AG20443 (cell line): ENCODE measurements around the gene ATR.

Experiments used
- DNase-seq: peaks from one replicate; pipeline ENCODE4 v3.0.0; 2012; ENCODE audit warnings: low spot score, mixed read lengths

ATR gene

DNA sequence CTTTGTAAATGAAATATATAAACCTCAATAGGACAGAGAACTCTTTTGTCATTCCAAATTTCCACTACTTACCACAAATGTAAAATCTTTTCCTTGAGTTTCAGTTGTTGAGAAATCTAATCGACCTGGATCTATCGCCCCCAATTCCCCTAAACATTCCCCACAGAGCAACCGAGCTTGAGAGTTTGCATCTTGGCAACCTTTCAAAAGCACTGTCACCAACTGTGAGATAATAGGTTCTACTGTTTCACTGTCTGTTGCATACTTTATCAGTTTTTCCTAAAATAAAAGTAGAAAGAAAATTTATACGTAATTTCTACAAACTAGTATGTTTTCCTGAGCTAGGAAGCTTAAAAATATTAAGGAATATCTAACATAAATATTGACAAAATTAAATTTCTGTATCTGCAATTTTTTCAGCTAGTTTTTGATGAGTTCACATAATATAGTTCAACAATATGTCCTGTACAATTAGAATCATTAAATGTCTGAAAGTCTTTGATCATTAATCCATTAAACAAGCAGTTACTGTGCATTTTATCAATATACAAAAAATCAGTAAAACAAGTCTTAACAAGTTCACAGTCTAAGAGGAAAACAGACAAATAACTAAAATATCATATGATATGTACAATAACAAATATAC is 54.5 kb downstream of the ATR start:
- DNase-seq, result no peak

DNA sequence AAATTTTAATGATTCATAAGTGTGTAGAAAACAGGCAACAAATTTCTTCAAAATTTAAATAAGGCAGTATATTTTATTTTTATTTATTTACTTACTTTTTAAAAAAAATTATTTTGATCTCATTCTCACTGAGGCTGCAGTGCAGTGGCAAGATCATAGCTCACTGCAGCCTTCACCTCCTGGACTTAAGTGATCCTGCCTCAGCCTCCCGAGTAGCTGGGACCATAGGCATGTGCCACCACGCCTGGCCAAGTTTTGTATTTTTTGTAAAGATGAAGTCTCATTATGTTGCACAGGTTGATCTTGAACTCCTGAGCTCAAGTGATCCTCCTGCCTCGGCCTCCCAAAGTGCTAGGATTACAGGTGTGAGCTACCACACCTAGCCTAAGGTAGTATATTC is 69.5 kb downstream of the ATR start:
- no peak for DNase-seq

DNA sequence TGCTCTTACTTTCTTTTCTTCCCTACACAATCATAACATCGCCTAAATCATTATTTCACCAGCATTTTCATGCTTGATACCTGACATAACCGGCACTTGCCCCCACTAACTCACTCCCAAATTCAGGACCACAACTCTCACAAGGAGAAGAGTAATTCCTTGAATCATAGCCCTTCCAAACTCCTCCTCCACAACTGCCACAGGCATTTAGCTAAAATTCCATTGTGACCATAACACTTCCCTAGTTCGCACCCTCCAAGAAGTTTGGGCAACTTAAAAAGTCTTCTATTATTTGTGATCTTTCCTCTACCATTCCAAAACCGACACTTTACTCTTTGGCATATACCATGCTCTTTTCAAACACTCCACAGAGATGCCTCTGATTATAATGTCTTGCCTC is 71.3 kb downstream of the ATR start:
- DNase-seq, result peak; percentile 37

DNA sequence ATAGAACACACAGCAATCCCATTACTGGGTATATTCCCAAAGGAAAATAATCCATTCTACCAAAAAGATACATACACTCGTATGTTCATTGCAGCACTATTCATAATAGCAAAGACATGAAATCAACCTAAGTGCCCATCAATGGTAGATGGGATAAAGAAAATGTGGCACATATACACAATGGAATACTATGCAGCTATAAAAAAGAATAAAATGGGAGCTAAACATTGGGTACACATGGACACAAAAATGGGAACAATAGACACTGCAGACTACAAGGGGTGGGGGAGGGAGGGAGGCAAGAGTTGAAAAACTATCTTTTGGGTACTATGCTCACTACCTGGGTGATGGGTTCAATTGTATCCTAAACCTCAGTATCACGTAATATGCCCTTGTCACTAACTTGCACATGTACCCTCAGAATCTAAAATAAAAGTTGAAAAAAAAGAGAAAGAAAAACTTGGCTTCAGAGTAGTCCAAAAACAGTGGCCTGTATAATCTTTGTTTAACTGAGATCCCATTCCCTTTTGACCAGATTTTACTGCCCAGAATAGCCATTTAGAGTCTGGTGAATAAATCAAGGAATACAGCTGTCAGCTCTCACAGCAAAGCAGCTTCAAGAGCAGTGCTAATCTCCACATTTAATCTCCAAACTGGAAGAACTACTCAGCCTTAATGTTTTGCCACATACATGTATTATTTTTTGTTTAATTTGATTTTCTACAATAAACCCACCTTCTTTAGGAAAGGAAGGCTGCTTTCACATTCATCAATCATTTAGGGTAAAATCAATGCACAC is 76.1 kb downstream of the ATR start:
- DNase-seq, result no peak

DNA sequence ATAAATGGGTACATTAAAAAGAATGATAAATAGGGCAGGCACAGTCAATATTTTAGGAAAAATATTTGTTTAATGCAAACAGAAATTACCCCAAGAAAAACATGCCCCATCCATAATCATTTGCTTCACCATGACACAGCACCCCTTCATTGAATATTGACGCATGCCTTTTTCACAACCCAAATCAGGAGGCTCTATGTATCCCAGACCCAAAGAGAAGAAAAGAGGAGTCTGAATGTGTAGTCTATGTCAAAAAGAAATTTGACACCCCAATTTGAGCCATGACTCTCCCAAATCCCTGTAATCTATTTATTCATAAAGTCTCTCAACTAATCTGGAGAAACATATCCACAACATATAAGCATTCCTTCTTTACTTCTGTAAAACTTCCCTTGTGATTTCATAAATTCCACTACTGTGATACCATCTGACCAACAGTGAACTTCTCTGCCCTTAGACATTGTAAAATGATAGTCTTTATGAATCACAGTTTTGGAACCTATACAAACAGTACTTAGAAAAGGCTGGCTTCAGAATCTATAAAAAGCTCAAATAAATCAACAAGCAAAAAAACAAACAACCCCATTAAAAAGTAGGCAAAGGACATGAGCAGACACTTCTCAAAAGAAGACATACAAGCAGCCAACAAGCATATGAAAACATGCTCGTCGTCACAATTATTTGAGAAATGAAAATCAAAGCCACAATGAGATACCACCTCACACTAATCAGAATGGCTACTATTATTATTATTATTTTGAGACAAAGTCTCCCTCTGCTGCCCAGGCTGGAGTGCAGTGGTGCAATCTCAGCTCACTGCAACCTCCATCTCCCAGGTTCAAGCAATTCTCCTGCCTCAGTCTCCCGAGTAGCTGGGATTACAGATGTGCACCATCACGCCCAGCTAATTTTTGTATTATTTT is 77.3 kb downstream of the ATR start:
- peak; percentile 47 for DNase-seq

DNA sequence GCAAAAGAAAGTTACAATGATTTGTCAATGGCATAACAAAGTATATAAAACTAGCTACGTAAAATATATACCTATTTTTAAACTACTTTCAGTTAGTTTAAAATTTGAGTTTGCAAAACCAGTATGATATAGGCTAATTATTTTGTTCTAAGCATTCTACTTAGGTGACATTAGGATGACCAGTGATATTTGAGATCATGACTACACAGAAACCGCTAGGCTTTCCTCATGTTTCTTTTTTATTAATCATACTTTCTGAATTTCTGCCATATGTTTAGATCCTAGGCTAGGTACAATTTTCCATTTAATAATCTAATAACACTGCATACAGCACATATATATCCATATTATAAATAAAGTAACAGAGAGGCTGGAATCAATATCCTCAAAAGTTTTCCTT is 78.3 kb downstream of the ATR start:
- no peak for DNase-seq

DNA sequence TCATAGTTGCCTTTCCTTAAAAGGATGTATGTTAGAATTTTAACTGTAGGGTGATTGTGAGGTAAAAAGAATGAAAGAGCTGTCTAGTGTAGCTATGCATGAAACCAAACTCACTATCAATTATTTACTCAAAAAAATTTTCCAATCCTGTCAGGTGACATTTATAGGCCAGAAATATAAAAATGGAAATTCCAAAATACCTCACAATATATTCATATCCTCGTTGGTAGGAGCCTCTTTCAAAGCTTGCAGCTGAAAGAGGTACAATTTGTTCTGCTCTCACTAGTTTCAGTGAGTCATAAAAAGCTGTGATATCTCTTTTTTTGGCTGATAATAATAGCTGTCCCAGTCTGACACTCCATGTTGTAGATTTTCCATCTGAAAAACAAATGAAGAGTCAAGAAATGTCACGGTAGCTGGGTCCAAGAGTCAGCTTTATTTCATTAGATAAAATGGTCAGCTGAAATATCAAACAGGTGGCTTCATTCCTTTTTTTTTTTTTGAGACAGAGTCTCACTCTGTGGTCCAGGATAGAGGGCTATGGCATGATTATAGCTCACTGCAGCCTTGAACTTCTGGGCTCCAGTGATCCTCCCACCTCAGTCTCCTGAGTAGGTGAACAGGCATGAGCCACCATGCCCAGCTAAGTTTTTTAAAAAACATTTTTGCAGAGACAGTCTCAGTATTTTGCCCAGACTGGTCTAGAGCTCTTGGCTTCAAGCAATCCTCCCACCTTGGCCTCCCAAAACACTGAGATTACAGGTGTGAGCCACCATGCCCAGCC is 79.9 kb downstream of the ATR start:
- no peak for DNase-seq

DNA sequence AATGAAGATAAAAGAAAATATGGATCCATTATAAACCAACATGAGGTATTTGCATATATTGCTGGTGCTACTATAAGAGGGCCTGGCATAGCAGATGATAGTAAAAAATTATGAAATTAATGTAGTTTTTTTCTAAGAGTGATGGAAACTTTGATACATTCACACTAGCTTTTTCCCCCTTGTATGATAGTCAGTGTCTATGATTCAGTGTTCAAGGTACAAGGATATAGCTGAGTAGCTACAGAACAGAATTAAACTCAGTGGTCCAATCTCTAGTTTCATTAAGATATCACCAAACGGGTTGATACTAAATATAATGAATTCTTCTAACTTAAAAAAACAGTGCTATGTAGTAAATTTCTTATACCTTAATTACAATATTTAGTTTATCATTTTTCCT is 80.8 kb downstream of the ATR start:
- DNase-seq, result no peak

DNA sequence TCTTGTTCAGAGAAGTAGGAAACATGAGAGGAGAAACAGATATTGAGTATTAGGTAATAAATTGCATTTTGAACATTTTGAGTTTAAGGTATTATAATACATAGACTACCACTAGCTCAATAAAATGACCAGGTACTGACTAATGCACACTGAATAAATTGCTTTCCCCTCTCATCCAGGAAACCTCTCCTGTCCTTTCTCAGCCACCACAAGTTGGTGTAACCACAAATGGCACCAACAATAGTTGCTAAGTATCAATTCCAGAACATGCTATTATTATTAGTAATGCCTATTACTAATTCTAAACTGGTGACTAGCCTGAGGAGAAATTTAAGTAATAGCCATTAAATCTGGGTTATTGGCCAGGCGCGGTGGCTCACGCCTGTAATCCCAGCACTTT is 83.4 kb downstream of the ATR start:
- DNase-seq, result no peak

DNA sequence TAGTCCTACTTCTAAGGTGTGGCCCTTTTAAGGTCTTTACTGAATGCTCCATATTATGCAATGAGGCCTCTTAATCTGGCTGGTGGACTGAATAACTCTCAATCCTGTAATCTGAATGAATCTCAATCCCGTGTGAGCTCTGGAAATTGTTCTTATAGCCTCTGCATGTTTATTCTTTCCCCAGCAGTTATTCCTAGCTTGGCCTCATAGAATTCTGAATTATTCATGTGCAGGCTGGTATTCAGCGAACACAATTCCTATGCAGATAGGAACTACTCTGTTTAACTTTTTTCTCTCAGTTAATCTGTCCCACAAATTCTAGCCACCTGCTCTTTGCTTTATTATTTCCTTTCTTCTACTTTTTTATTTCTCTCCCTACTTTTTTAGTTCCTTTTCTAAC is 86.3 kb downstream of the ATR start:
- no peak for DNase-seq

DNA sequence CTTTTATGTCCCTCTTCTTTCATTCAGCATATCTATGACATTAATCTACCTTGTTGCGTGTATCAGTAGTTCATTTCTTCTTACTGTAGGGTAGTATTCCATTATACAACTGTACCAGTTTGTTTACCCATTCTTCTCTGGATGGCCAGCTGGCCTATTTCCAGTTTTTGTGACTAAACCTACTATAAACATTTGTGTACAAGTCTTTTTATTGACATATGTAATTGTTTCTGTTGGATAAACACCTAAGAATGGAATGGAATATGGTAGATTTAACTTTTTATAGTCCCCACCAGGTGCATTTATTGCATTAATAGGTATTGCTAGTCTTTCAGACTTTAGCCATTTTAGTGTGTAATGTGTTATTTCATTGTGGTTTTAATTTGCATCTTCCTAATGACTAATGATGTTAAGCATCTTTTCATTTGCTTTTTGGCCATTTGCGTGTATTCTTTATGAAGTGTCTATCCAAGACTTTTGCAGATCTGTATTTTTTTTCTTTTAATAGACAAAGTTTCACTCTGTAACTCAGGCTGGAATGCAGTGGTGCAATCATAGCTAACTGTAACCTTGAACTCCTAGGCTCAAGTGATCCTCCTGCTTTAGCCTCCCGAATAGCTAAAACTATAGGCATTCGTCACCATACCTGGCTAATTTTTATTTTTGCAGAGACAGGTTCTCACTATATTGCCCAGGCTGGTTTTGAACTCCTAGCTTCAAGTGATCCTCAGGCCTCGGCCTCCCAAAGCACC is 88.8 kb downstream of the ATR start:
- DNase-seq, result no peak

DNA sequence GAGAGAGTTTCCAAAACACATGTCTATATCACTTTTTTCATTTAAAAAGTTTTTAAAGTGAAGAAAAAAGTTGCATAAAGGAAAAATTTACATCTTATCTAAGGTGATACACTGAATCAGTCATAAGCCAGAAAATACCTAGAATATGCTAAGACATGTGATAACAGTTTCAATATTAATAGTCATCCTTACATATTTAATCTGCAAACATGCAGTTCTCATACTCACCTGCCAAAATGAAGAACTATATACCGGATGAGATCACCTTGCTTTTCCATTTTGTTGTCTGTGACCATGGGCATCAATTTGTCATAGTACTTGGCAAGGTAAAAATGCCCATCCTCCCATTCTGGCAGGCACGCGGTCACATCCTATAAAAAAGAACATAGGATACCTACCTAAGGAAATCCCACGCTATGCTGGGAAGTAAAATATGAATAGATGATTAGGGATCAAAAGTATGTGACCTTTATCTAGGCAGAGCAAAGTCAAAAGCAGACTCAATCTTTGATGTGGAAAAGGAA is 93.6 kb downstream of the ATR start:
- DNase-seq, result no peak

DNA sequence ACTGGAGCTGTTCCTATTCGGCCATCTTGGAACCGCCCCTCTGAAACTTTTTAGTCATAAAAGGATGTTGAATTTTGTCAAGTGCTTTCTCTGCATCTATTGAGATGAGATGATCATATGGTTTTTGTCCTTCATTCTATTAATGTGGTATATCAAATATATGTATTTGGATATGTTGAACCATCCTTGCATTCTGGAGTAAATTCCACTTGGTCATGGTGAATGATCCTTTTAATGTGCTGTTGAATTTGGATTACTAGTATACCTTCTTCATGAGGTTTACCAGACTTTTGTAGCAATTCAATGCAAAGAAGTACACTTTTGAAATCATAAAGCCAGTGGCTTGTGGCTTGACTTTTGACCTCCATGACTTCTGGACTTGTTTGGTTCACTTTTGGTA is 97.3 kb downstream of the ATR start:
- DNase-seq, result no peak

DNA sequence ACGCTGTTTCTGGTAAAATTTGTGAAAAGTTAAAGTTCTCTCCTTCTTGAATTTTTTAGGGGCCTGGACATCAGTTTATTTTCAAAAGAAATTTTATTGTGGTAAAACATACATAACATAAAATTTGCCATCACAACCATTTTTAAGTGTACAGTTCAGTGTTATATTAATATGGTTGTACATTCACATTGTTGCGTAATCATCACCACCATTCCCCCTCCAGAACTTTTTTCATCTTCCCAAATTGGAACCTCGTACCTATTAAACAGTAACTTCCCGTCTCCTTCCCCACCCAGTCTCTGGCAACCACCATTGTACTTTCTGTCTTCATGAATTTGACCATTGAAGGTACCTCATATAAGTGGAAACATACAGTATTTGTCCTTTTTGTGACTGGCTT is 107.7 kb downstream of the ATR start:
- DNase-seq, result no peak

DNA sequence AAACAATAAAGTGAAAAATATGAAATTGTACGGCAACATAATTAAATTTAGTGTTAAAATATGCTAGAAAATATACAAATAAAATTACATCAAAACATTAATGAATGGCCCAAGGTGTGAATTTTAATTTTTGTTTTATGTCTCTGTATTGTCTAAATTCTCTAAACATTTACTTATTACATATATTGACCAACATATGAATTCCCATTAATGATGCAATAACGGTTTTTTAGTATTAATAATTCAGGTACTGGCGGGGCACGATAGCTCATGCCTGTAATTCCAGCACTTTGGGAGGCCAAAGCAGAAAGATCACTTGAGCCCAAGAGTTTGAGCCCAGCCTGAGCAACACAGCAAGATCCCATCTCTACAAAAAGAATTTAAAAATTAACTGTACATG is 110.1 kb downstream of the ATR start:
- no peak for DNase-seq

DNA sequence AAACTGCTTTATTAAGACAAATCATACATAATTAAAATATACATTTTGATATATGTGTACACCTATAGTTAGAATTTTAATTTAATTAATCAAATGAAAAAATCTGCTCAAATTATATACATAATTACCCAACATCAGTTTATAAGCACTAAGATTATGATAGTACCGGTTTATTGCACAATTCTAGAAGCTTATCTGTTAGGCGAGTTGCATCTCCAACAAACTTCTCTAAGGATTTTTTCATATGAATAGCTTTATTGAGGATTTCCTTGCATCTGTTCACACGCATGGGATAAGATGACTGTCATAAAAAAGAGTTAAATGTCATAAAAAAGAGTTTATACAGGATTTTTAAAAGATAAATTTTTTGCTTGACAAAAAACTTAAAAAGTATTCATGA is 110.8 kb downstream of the ATR start:
- DNase-seq, result no peak

DNA sequence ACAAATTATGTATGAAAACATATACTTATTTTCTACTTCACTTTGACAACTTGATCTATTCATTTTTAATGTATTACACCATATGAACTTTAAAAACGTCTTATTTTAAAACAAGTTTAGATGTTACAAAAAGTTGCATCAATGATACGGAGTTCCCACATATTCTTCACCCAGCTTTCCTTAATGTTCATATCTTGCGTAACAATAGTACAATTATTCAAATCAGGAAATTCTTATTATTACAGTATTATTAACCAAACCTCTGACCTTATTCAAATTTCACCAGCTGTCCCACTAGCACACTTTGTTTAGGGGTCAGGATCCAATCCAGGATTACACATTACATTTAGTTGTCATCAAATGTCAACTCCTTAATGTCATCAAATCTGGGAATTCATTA is 117.8 kb downstream of the ATR start:
- DNase-seq, result no peak

DNA sequence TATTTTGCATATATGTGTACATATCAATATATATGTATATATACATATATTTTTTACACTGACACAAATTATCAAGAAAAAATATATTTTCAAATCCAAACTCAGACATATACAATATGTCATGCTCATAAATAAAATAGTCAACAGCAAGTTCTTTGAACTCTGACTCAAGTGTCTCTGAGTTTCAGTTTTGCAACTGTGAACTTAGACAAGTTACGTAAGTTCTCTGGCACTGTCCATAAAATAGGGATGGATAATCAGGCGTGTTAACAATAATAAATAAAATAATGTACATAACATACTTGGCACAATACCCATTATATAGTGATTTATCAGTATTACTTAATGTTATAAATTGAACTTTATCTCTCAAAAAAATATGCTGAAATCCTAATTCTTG is 118.6 kb downstream of the ATR start:
- no peak for DNase-seq

DNA sequence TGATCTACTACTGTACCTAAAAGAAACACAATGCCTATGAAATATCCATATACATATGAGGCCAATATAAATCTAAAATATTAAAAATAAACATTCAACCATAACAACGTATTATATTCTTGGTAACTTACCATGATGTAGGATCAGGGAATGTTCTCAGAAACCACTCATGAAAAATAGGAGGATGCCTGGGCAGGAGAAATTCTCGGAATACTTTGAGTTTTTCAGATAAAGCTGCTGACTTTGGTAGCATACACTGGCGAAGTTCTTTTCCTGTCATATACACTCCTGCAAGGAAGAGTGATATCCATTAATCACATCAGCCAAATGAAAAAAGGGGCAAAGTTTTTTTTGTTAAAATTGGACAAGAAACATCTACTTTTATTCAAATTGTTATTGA is 119.4 kb downstream of the ATR start:
- DNase-seq, result no peak

DNA sequence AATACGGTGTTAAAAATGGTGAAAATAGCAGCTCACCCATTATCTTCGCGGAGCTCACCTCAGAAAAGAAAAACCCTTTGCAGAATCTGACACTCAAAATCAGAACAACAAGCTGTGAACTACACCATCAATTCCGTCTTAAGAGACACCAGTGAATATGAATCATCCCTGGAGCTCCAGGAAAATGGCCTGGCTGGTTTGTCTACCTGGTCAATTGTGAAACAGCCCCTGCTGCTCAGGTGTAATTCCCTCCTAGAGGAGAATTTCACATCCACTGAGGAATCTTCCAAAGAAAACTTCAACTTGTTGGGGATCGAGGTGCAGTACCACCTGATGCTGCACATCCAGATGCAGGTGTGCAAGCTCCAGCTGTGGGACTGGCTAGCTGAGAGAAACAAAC is 127.7 kb downstream of the ATR start:
- no peak for DNase-seq

DNA sequence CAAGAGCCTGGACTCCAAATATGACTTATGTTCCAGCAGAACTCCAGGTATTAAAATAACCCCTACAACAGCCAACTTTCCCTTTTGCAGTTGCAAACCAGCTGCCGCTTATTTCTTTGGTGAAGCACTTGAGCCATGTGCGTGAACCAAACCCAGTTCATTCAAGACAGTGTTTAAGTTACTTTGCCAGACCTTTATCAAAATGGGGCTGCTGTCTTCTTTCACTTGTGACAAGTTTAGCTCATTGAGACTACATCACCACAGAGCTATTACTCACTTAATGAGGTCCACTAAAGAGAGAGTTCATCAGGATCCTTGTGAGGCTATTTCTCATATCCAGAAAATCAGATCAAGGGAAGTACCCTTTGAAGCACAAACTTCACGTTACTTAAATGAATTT is 128.3 kb downstream of the ATR start:
- no peak for DNase-seq
